Neural crest cell (in vitro differentiated cells): ENCODE results near the gene C4orf36. TPM values are rescaled to one million over a fixed set of nuclear protein-coding genes. Genes with fewer than 3 reads are reported as not detected.

Experiments used
- DNase-seq: peaks from one replicate; pipeline ENCODE4 v3.0.0; 2021; ENCODE audit warnings: low read depth, mixed read lengths, low spot score
- H3K27ac Mint-ChIP-seq: one replicate; pipeline ENCODE4 v1.8.0; 2021; ENCODE audit warnings: mild to moderate bottlenecking, mixed read lengths; ENCODE audit not compliant: unreplicated experiment
- H3K27me3 Mint-ChIP-seq: 2 replicates; pipeline ENCODE4 v1.8.0; 2021; ENCODE audit warnings: low read depth, mild to moderate bottlenecking, mixed read lengths
- H3K36me3 Mint-ChIP-seq: 2 replicates; pipeline ENCODE4 v1.8.0; 2021; ENCODE audit warnings: low read depth, mild to moderate bottlenecking, mixed read lengths
- H3K4me1 Mint-ChIP-seq: 2 replicates; pipeline ENCODE4 v1.8.0; 2021; ENCODE audit warnings: mixed read lengths
- H3K4me3 Mint-ChIP-seq: one replicate; pipeline ENCODE4 v1.8.0; 2021; ENCODE audit warnings: mild to moderate bottlenecking, mixed read lengths
- H3K9me3 Mint-ChIP-seq: 2 replicates; pipeline ENCODE4 v1.8.0; 2021; ENCODE audit warnings: mixed read lengths
- total RNA-seq: library from RNA; stranded (reverse); gene quantifications from 2 replicates; pipeline ENCODE4 v1.2.1, GENCODE V29; 2021
- TF ChIP-seq, protein P1 (sequence below): fragments of 200-600 bp; sonication (generic); conservative IDR thresholded peaks from 2 replicates; pipeline ENCODE4 v1.5.0; 2021; ENCODE audit warnings: antibody characterized with exemption, mild to moderate bottlenecking

C4orf36 gene
- total RNA-seq, 1 donor from 2014 or later: 3.2 TPM

DNA sequence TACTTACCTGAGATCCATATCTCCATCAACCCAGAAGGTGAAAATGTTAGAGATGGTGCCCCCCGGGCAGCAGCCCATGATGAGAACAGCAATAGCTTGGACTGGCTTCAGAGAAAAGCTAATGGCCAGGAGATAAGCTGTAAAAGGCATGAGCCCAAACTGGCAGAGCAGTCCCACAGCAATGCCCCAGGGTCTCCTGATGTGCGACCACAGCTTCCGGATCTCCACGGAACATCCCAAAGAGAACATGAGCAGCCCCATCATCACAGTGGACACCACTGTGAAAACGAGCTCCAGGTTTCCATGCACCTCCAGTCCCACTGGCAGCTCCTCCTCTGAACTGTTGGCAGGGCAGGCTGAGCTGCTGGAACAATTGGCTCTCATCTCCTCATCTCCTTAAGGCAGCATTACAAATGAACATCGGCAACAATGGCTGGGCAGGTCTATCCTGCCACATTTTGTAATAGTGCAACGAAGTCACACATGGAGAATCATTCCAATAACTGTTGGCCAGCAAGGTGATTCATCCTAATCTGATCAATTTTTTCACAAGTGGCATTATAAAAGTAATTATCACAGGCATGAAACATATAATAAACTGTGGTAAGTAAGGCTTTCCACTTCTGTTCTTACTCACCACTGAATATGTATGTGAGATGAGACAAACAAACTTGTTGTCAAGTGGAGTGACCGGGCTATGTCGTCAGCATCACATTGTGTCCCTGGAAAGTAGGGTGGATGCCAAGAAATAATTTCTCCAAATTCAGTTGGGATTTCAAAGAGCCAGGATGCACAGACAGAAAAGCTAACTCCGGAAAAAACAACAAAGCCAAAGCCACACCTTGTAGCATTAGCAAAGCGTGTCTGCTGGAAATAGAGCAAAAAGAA lies 43.2 kb downstream of the C4orf36 start, which contains the start of gene SLC10A6:
Gene SLC10A6, minus strand, starts transcription at position 653 of the 888 bp plus-strand sequence. Its CDS starts 269 bp downstream, at position 384.
- no peak for DNase-seq
- peaks cover 6% of the 10 kb centered on the region for H3K9me3 Mint-ChIP-seq
- H3K4me1 Mint-ChIP-seq: peaks cover 4% of the 10 kb centered on the region
- TF ChIP-seq, protein P1, sequence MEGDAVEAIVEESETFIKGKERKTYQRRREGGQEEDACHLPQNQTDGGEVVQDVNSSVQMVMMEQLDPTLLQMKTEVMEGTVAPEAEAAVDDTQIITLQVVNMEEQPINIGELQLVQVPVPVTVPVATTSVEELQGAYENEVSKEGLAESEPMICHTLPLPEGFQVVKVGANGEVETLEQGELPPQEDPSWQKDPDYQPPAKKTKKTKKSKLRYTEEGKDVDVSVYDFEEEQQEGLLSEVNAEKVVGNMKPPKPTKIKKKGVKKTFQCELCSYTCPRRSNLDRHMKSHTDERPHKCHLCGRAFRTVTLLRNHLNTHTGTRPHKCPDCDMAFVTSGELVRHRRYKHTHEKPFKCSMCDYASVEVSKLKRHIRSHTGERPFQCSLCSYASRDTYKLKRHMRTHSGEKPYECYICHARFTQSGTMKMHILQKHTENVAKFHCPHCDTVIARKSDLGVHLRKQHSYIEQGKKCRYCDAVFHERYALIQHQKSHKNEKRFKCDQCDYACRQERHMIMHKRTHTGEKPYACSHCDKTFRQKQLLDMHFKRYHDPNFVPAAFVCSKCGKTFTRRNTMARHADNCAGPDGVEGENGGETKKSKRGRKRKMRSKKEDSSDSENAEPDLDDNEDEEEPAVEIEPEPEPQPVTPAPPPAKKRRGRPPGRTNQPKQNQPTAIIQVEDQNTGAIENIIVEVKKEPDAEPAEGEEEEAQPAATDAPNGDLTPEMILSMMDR: no peak
- H3K36me3 Mint-ChIP-seq: no peaks in the 10 kb centered on the region
- H3K27me3 Mint-ChIP-seq: no peaks in the 10 kb centered on the region
- H3K4me3 Mint-ChIP-seq: no peak within 1 kb of the TSS
- H3K27ac Mint-ChIP-seq: peak within 1 kb of the TSS; percentile 86

DNA sequence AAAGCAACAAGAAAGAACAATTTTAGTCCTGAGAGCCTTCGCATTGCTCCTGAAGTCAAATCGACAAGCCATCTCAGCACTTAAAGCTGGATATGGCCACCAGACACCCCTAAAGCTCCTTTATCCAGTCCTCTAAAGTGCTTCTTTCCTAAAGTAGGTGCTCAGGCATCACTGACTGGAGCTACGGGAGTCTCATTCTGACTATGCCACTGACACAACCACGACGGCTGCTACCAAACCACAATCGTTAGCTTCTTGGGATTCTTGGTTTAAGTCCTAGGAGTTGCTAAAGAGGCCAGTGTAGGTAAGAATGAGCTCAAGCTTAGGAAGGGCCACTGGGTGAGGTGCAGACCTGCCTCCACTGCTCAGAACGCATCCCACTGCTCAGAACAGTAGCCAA lies 44.1 kb downstream of the C4orf36 start:
- no peak for DNase-seq
- Mint-ChIP-seq H3K9me3 (peaks cover 6% of the 10 kb centered on the region), H3K27ac (no peak overlapping the region), H3K27me3 (no peaks in the 10 kb centered on the region), H3K4me1 (peaks cover 4% of the 10 kb centered on the region), H3K36me3 (no peaks in the 10 kb centered on the region), H3K4me3 (no peak overlapping the region)
- TF ChIP-seq, protein P1: no peak

DNA sequence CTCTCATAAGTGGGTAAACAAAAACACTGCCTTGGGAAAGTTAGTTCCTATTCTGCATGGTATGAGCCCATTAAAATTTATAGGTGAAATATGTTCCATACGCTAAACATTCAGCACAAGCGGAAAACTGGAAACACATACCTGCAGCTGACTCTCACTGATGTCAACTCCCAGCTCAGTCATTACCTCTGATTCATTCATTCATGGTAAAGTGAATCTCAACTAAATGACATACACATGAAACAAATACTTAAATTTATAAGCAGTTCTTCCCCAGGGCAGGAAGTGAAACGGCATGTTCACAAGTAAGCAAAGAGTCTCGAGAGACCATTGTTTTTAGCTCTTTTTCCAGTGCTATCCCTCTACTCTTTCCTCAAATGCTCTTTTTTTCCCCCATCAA lies 44.7 kb downstream of the C4orf36 start:
- peaks cover 6% of the 10 kb centered on the region for H3K9me3 Mint-ChIP-seq
- no peaks in the 10 kb centered on the region for H3K27me3 Mint-ChIP-seq
- no peak overlapping the region for H3K4me3 Mint-ChIP-seq
- H3K4me1 Mint-ChIP-seq: peaks cover 4% of the 10 kb centered on the region
- no peak overlapping the region for H3K27ac Mint-ChIP-seq
- H3K36me3 Mint-ChIP-seq: no peaks in the 10 kb centered on the region
- TF ChIP-seq, protein P1: no peak
- no peak for DNase-seq

DNA sequence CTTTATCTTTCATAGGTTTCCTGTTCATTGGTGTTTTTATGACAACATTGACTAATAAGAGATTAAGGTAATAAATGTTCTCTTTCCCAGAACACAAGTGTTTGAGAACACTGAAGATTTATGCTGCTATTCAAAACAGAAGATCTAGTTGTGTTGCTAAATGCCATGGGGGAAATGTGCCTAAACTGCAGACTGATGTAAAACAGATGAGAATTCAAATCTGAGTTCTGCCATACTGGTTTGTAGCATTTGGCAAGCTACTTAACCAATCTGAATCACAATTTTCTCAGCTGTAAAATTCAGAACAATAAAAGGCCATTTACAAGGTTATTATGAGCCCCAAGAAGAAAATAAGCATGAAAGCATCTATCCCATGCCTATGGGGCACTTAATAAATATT lies 45.3 kb downstream of the C4orf36 start:
- TF ChIP-seq, protein P1: no peak
- H3K4me3 Mint-ChIP-seq: no peak overlapping the region
- no peaks in the 10 kb centered on the region for H3K27me3 Mint-ChIP-seq
- no peaks in the 10 kb centered on the region for H3K36me3 Mint-ChIP-seq
- H3K4me1 Mint-ChIP-seq: peaks cover 4% of the 10 kb centered on the region
- no peak for DNase-seq
- H3K9me3 Mint-ChIP-seq: peaks cover 6% of the 10 kb centered on the region
- no peak overlapping the region for H3K27ac Mint-ChIP-seq

DNA sequence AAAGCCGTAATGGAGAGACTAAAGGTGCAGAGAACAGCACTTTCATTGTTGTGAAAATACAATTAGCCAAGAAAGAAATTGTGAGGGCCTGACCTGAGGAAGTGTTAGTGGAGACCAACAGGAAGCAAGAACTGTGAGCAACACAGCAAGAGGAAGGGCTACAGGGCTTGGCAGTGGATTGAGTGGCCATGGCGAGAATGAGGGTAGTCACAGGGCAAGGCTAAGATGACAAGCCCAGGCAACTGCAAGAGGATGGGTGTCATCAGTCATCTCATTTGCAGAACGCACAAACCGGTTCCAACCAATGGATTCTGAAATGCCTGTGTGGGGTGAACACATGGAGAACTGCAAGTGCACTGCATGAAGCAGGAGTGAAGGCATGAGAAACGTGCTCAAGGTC lies 46.6 kb downstream of the C4orf36 start:
- Mint-ChIP-seq H3K9me3 (peaks cover 6% of the 10 kb centered on the region), H3K27me3 (no peaks in the 10 kb centered on the region), H3K27ac (no peak overlapping the region), H3K36me3 (no peaks in the 10 kb centered on the region), H3K4me3 (no peak overlapping the region), H3K4me1 (peaks cover 4% of the 10 kb centered on the region)
- TF ChIP-seq, protein P1: no peak
- DNase-seq: no peak
